CD14-positive monocyte (primary cell): ENCODE results near the gene KRTAP20-1. TPM values are rescaled to one million over a fixed set of nuclear protein-coding genes. Genes with fewer than 3 reads are reported as not detected.

ENCODE experiments used
- DNase-seq, 3 donors: peaks; one replicate each; pipeline ENCODE4 v3.0.0-alpha.2; 2011 to 2022
- H2AFZ ChIP-seq: 2 replicates; pipeline ENCODE4 v1.6.0; 2012; ENCODE audit warnings: mild to moderate bottlenecking, low read depth, low read length, inconsistent platforms; ENCODE audit not compliant: insufficient read depth, poor library complexity, severe bottlenecking
- H3K27ac ChIP-seq, 2 donors: 1 replicate in 1 of 2; 2 replicates in 1 of 2; pipeline ENCODE4 v1.5.1; 2012 to 2013; ENCODE audit warnings: low read length in 2 of 2, control low read depth in 1 of 2, inconsistent platforms in 1 of 2, low read depth in 1 of 2, mild to moderate bottlenecking in 1 of 2
- H3K27me3 ChIP-seq, 2 donors: one replicate each; pipeline versions ENCODE4 v1.6.0 to v1.6.1; 2011 to 2013; ENCODE audit warnings: low read length in 2 of 2; ENCODE audit not compliant: control insufficient read depth in 2 of 2, insufficient read depth in 2 of 2
- H3K36me3 ChIP-seq, 2 donors: replicated peaks in 1 of 2; 1 replicate in 1 of 2; 2 replicates in 1 of 2; pipeline versions ENCODE4 v1.5.1 to v1.6.1; 2012 to 2013; ENCODE audit warnings: low read length in 2 of 2, control low read depth in 1 of 2, inconsistent platforms in 1 of 2, mild to moderate bottlenecking in 1 of 2; ENCODE audit not compliant: insufficient read depth in 2 of 2, control insufficient read depth in 1 of 2
- H3K4me1 ChIP-seq, 2 donors: 1 replicate in 1 of 2; 2 replicates in 1 of 2; pipeline versions ENCODE4 v1.5.1 to v1.6.1; 2012 to 2013; ENCODE audit warnings: low read length in 2 of 2, control low read depth in 1 of 2, inconsistent platforms in 1 of 2, mild to moderate bottlenecking in 1 of 2, moderate library complexity in 1 of 2; ENCODE audit not compliant: insufficient read depth in 2 of 2, control insufficient read depth in 1 of 2
- H3K4me2 ChIP-seq: replicated peaks from 2 replicates; pipeline ENCODE3; 2012; ENCODE audit warnings: low read length, moderate library complexity, mild to moderate bottlenecking; ENCODE audit not compliant: poor library complexity, severe bottlenecking; ENCODE audit errors: extremely low read depth
- H3K4me3 ChIP-seq, 3 experiments: fragments of 200-600 bp in 1 of 3; sonication (generic) in 1 of 3; replicated peaks in 1 of 3; 1 replicate in 2 of 3; 2 replicates in 1 of 3; pipeline ENCODE4 v1.5.1; 2011 to 2013; ENCODE audit warnings: low read length in 3 of 3, mild to moderate bottlenecking in 3 of 3, control low read depth in 2 of 3, low read depth in 2 of 3, inconsistent platforms in 1 of 3, moderate library complexity in 1 of 3
- H3K79me2 ChIP-seq: 2 replicates; pipeline ENCODE4 v1.6.0; 2012; ENCODE audit warnings: mild to moderate bottlenecking, control low read depth, inconsistent platforms, low read length, moderate library complexity; ENCODE audit not compliant: insufficient read depth
- H3K9ac ChIP-seq: 2 replicates; pipeline ENCODE4 v1.6.0; 2017; ENCODE audit warnings: low read length, mild to moderate bottlenecking; ENCODE audit not compliant: insufficient read depth, poor library complexity, severe bottlenecking
- H3K9me3 ChIP-seq, 2 donors: replicated peaks in 1 of 2; 1 replicate in 1 of 2; 2 replicates in 1 of 2; pipeline versions ENCODE4 v1.5.1 to v1.6.1; 2012 to 2013; ENCODE audit warnings: low read length in 2 of 2, control low read depth in 1 of 2; ENCODE audit not compliant: control insufficient read depth in 1 of 2, insufficient read depth in 1 of 2
- H4K20me1 ChIP-seq: 2 replicates; pipeline ENCODE4 v1.6.0; 2012; ENCODE audit warnings: mild to moderate bottlenecking, low read length, control low read depth, moderate library complexity; ENCODE audit not compliant: insufficient read depth
- H3K27ac Mint-ChIP-seq, 7 donors: one replicate each; pipeline ENCODE4 v1.8.0; 2020; ENCODE audit warnings: mild to moderate bottlenecking in 7 of 7, mixed read lengths in 7 of 7, moderate library complexity in 6 of 7, inconsistent platforms in 2 of 7
- H3K27me3 Mint-ChIP-seq, 3 donors: one replicate each; pipeline ENCODE4 v1.8.0; 2021 to 2022; ENCODE audit warnings: low read depth in 3 of 3, mild to moderate bottlenecking in 3 of 3, mixed read lengths in 3 of 3, moderate library complexity in 3 of 3, inconsistent platforms in 1 of 3
- H3K36me3 Mint-ChIP-seq, 2 donors: one replicate each; pipeline ENCODE4 v1.8.0; 2020; ENCODE audit warnings: mixed read lengths in 2 of 2, inconsistent platforms in 1 of 2, mild to moderate bottlenecking in 1 of 2
- H3K4me1 Mint-ChIP-seq: one replicate; pipeline ENCODE4 v1.8.0; 2020; ENCODE audit warnings: mild to moderate bottlenecking, mixed read lengths
- H3K4me3 Mint-ChIP-seq, 2 donors: one replicate each; pipeline ENCODE4 v1.8.0; 2020; ENCODE audit warnings: mild to moderate bottlenecking in 2 of 2, mixed read lengths in 2 of 2, moderate library complexity in 1 of 2
- H3K9me3 Mint-ChIP-seq, 7 donors: one replicate each; pipeline ENCODE4 v1.8.0; 2020 to 2022; ENCODE audit warnings: mixed read lengths in 7 of 7, mild to moderate bottlenecking in 6 of 7, moderate library complexity in 6 of 7, inconsistent platforms in 2 of 7
- CTCF ChIP-seq: fragments of 200-600 bp; IDR thresholded peaks from one replicate; pipeline ENCODE4 v1.8.0; 2022; ENCODE audit warnings: antibody characterized with exemption, mild to moderate bottlenecking
- WGBS: methylation state at CpG from one replicate; pipeline ENCODE4 v1.1.5; 2013; ENCODE audit warnings: missing lambda C conversion rate; ENCODE audit not compliant: insufficient coverage; 5-methylcytosine and 5-hydroxymethylcytosine counted together
- intact Hi-C, 2 donors: fragments of 100-400 bp; cut with micrococcal nuclease; formaldehyde crosslinking; loops; one replicate each; pipeline versions ENCODE4 v1.15.0 to v1.15.1; 2023
- polyA plus RNA-seq, 3 donors: library from polyadenylated mRNA; depleted of rRNA in 1 of 3; unstranded in 2 of 3; stranded (reverse) in 1 of 3; fragments of 300-500 nt in 2 of 3; fragments of >200 nt in 1 of 3; fragmentation: Illumina TruSeq in 2 of 3; gene quantifications; 1 replicate in 2 of 3; 2 replicates in 1 of 3; pipeline ENCODE4 v1.2.3, GENCODE V29; 2012 to 2021

KRTAP20-1 gene
- polyA plus RNA-seq, 3 donors: not detected

GRCh38 chr21:30577766-30578165 is 38.5 kb upstream of the KRTAP20-1 start:
- Histone ChIP-seq H3K79me2 (no peaks in the 10 kb centered on the region), H3K36me3 (no peaks in the 10 kb centered on the region), H3K27ac (no peak overlapping the region), H3K27me3 (no peaks in the 10 kb centered on the region), H3K4me2 (no peak overlapping the region), H3K4me1 (no peaks in the 10 kb centered on the region), H3K4me3 (no peak overlapping the region), H4K20me1 (no peaks in the 10 kb centered on the region), H3K9ac (no peak overlapping the region), H2AFZ (no peak overlapping the region), H3K9me3 (peaks cover 0 to 6% of the 10 kb centered on the region in 2 donors)
- no peak for TF ChIP-seq CTCF
- intact Hi-C loops: no loop called here
- peaks cover 0 to 5% (median 0%) of the 10 kb centered on the region in 7 donors for H3K9me3 Mint-ChIP-seq
- no peaks in the 10 kb centered on the region for H3K4me1 Mint-ChIP-seq
- H3K36me3 Mint-ChIP-seq: no peaks in the 10 kb centered on the region
- no peak for DNase-seq
- no peaks in the 10 kb centered on the region for H3K27me3 Mint-ChIP-seq
- H3K27ac Mint-ChIP-seq: no peak overlapping the region
- no peak overlapping the region for H3K4me3 Mint-ChIP-seq

- Mint-ChIP-seq H3K4me1 (no peaks in the 10 kb centered on the region), H3K27me3 (no peaks in the 10 kb centered on the region), H3K36me3 (no peaks in the 10 kb centered on the region), H3K4me3 (no peak overlapping the region), H3K27ac (no peak overlapping the region), H3K9me3 (peaks cover 0 to 7% (median 2%) of the 10 kb centered on the region in 7 donors)
- DNase-seq: no peak
- WGBS: 86% methylated on average over 1 of the region's 1 CpG
- no peaks in the 10 kb centered on the region for H3K36me3 ChIP-seq
- no peaks in the 10 kb centered on the region for H3K27me3 ChIP-seq
- no peak overlapping the region for H3K4me2 ChIP-seq
- H3K9me3 ChIP-seq: peaks cover 0 to 14% of the 10 kb centered on the region in 2 donors
- no peaks in the 10 kb centered on the region for H3K79me2 ChIP-seq
- no peak overlapping the region for H3K4me3 ChIP-seq
- no peak for TF ChIP-seq CTCF
- H2AFZ ChIP-seq: no peak overlapping the region
- H3K9ac ChIP-seq: no peak overlapping the region
- intact Hi-C loops: no loop called here
- no peaks in the 10 kb centered on the region for H3K4me1 ChIP-seq
- no peaks in the 10 kb centered on the region for H4K20me1 ChIP-seq
- H3K27ac ChIP-seq: no peak overlapping the region
These were observed 36.9 kb upstream of the KRTAP20-1 start for GRCh38 chr21:30579346-30579745.
